MM.1S (cell line): ENCODE results near the gene PIGQ.

Experiments used
- DNase-seq: peaks from one replicate; pipeline ENCODE4 v3.0.0-alpha.2; 2015
- H2AFZ ChIP-seq: fragments of 300-600 bp; sonication (generic); 2 replicates; pipeline ENCODE4 v1.6.0; 2016; ENCODE audit warnings: antibody characterized with exemption, low read length
- H3F3A ChIP-seq: fragments of 300-600 bp; sonication (generic); 2 replicates; pipeline ENCODE4 v1.6.1; 2016; ENCODE audit warnings: mild to moderate bottlenecking, antibody characterized with exemption, low read length, moderate library complexity, mixed read lengths; ENCODE audit not compliant: insufficient read depth
- H3K27ac ChIP-seq: fragments of 300-600 bp; sonication (generic); 2 replicates; pipeline ENCODE4 v1.5.1; 2016; ENCODE audit warnings: mild to moderate bottlenecking, low read length
- H3K27me3 ChIP-seq: fragments of 300-600 bp; sonication (generic); replicated peaks from 2 replicates; pipeline ENCODE4 v1.6.0; 2016; ENCODE audit warnings: low read length; ENCODE audit not compliant: insufficient read depth
- H3K36me3 ChIP-seq: fragments of 300-600 bp; sonication (generic); replicated peaks from 2 replicates; pipeline ENCODE4 v1.6.1; 2016; ENCODE audit warnings: mild to moderate bottlenecking, low read length, mixed read lengths; ENCODE audit not compliant: insufficient read depth
- H3K4me1 ChIP-seq: fragments of 300-600 bp; sonication (generic); 2 replicates; pipeline ENCODE4 v1.6.1; 2016; ENCODE audit warnings: low read length, mixed read lengths
- H3K4me2 ChIP-seq: fragments of 300-600 bp; sonication (generic); 2 replicates; pipeline ENCODE4 v1.6.0; 2016; ENCODE audit warnings: low read depth, low read length
- H3K4me3 ChIP-seq: fragments of 300-600 bp; sonication (generic); 2 replicates; pipeline ENCODE4 v1.5.1; 2016; ENCODE audit warnings: low read length, mixed read lengths
- H3K79me2 ChIP-seq: fragments of 300-600 bp; sonication (generic); 2 replicates; pipeline ENCODE4 v1.6.1; 2016; ENCODE audit warnings: mixed run types, low read length, mixed read lengths
- H3K9ac ChIP-seq: fragments of 300-600 bp; sonication (generic); 2 replicates; pipeline ENCODE4 v1.6.1; 2016; ENCODE audit warnings: low read length, mixed read lengths
- H3K9me2 ChIP-seq: fragments of 300-600 bp; sonication (generic); replicated peaks from 2 replicates; pipeline ENCODE4 v1.6.1; 2016; ENCODE audit warnings: mild to moderate bottlenecking, low read length, mixed read lengths; ENCODE audit not compliant: insufficient read depth
- H3K9me3 ChIP-seq: fragments of 300-600 bp; sonication (generic); replicated peaks from 2 replicates; pipeline ENCODE4 v1.6.1; 2016; ENCODE audit warnings: mild to moderate bottlenecking, low read length, mixed read lengths; ENCODE audit not compliant: insufficient read depth
- H4K20me1 ChIP-seq: fragments of 300-600 bp; sonication (generic); 2 replicates; pipeline ENCODE4 v1.6.1; 2016; ENCODE audit warnings: mild to moderate bottlenecking, low read length, moderate library complexity, mixed read lengths; ENCODE audit not compliant: insufficient read depth
- EZH2 ChIP-seq: fragments of 300-600 bp; sonication (generic); optimal IDR thresholded peaks from 2 replicates; pipeline ENCODE3; 2017; ENCODE audit warnings: low read depth, mild to moderate bottlenecking, antibody characterized with exemption, low read length, mixed read lengths
- EZH2phosphoT487 ChIP-seq: fragments of 300-600 bp; sonication (generic); IDR thresholded peaks from 2 replicates; pipeline ENCODE4 v1.6.1; 2018; ENCODE audit warnings: antibody characterized with exemption, low read length
- TF ChIP-seq, protein P1 (sequence below): fragments of 300-600 bp; sonication (generic); IDR thresholded peaks from 2 replicates; pipeline ENCODE4 v1.5.1; 2016; ENCODE audit warnings: antibody characterized with exemption, low read length, mixed read lengths

Gene PIGQ

DNA sequence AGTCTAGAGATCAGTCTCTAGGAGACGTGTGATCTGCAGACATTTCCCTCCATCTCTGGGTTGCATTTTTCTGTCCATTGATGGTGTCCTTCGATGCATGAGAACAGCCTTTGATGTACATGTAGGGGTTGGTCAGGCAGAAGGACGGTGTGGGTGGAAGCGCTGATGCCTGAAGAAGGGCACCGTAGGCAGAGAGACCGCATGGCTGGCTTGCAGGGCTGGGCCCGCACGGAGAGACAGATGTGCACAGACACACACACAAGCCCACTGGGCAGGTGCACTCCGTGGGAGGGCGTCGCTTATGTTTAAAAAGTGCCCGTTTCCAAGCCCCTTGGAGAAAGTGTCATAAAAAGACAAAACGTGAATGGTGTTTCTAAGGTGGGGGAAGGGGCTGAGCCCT is 45.4 kb downstream of the PIGQ start:
- TF ChIP-seq, protein P1, sequence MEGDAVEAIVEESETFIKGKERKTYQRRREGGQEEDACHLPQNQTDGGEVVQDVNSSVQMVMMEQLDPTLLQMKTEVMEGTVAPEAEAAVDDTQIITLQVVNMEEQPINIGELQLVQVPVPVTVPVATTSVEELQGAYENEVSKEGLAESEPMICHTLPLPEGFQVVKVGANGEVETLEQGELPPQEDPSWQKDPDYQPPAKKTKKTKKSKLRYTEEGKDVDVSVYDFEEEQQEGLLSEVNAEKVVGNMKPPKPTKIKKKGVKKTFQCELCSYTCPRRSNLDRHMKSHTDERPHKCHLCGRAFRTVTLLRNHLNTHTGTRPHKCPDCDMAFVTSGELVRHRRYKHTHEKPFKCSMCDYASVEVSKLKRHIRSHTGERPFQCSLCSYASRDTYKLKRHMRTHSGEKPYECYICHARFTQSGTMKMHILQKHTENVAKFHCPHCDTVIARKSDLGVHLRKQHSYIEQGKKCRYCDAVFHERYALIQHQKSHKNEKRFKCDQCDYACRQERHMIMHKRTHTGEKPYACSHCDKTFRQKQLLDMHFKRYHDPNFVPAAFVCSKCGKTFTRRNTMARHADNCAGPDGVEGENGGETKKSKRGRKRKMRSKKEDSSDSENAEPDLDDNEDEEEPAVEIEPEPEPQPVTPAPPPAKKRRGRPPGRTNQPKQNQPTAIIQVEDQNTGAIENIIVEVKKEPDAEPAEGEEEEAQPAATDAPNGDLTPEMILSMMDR, result no peak
- TF ChIP-seq EZH2 (no peak), EZH2phosphoT487 (no peak)
- Histone ChIP-seq H3K27me3 (no peaks in the 10 kb centered on the region), H3K36me3 (no peaks in the 10 kb centered on the region)

DNA sequence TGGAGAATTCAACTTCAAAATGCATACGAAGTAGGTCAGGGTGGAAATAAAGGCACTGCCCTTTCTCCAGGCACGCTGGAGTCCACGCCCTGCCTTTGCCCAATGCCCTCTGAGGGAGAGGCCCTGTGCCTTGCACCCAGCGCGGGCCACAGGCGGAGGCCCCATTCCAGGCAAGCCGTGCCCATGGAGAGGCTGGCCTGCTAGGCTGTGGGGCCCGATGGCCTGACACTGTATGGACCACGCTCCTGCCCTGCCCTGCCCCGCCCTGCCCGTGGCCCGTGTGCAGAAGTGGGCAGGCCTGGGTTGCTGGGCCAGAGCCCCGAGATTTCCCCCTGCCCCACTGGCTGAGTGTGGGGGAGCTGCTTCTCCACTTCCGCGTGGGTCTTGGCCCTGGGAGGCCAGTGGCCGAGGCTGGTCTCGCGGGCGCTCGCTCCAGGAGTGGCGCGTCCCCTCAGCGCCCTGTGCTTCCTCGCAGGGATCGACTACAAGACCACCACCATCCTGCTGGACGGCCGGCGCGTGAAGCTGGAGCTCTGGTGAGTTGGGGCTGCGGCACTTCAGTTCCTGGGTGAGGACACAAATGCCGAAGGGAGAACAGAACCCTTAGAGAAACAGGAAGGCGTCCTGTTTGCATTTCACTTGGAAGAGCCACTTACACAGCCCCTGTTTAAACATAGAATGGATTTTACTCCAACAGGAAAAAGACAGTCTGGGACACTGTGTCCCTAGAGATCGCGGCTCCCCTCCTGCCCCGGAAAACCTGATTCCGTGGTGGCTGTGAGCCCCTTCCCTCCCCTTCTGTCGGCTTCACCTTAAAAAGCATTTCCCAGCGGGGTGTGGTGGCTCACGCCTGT is 47.2 kb downstream of the PIGQ start:
- Histone ChIP-seq H3K9me2 (no peaks in the 10 kb centered on the region), H3K36me3 (no peaks in the 10 kb centered on the region), H3K4me3 (no peak overlapping the region), H3K4me1 (no peaks in the 10 kb centered on the region), H3K9me3 (no peaks in the 10 kb centered on the region), H3K9ac (no peak overlapping the region), H3K27me3 (no peaks in the 10 kb centered on the region), H3K79me2 (0 out of 2 replicates have a peak, but pooled peaks cover 7% of the 10 kb centered on the region), H3K27ac (no peak overlapping the region), H3F3A (no peaks in the 10 kb centered on the region), H2AFZ (no peak overlapping the region), H4K20me1 (no peaks in the 10 kb centered on the region), H3K4me2 (no peak overlapping the region)
- TF ChIP-seq, protein P1, result no peak
- TF ChIP-seq EZH2, result no peak
- TF ChIP-seq EZH2phosphoT487, result no peak
- DNase-seq, result no peak

More for the DNA sequence above, 45.4 kb downstream of the PIGQ start:
- H3K4me1 ChIP-seq, result no peaks in the 10 kb centered on the region
- H3K4me3 ChIP-seq, result no peak overlapping the region
- H3K79me2 ChIP-seq, result peaks cover 9% of the 10 kb centered on the region; the same call in 1 of the 2 replicates
- no peak overlapping the region for H2AFZ ChIP-seq
- no peaks in the 10 kb centered on the region for H3K9me3 ChIP-seq
- H3K9ac ChIP-seq, result no peak overlapping the region
- H4K20me1 ChIP-seq, result no peaks in the 10 kb centered on the region
- DNase-seq, result no peak
- H3K4me2 ChIP-seq, result no peak overlapping the region
- no peaks in the 10 kb centered on the region for H3K9me2 ChIP-seq
- H3K27ac ChIP-seq, result no peak overlapping the region
- no peaks in the 10 kb centered on the region for H3F3A ChIP-seq

DNA sequence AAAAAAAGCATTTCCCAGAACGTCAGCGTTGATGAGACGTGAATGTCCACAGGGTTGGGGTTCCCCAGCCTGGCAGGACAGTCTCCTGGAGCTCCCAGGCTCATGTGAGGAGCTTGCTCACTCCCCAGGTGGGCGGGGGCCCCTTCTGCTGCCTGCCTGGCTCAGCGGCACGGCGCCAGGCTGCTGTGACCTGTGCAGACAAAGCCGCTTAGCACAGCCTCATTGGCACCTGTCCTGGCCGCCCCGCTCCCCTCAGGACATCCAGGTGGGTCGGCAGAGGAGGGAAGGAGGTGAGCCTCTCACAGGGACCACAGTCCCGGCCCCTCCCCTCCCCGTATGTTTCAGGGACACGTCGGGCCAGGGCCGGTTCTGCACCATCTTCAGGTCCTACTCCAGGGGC is 48.1 kb downstream of the PIGQ start:
- Histone ChIP-seq H3K36me3 (no peaks in the 10 kb centered on the region), H3F3A (no peaks in the 10 kb centered on the region), H3K27me3 (no peaks in the 10 kb centered on the region), H3K79me2 (0 out of 2 replicates have a peak, but pooled peaks cover 7% of the 10 kb centered on the region), H3K4me3 (no peak overlapping the region), H3K9me2 (no peaks in the 10 kb centered on the region), H3K9ac (no peak overlapping the region), H3K4me2 (no peak overlapping the region), H3K9me3 (no peaks in the 10 kb centered on the region), H3K4me1 (no peaks in the 10 kb centered on the region), H3K27ac (no peak overlapping the region), H4K20me1 (no peaks in the 10 kb centered on the region), H2AFZ (no peak overlapping the region)
- DNase-seq, result no peak
- no peak for TF ChIP-seq EZH2phosphoT487
- no peak for TF ChIP-seq EZH2
- TF ChIP-seq, protein P1, result no peak
